HG02642 (cell line): ENCODE measurements around the gene ADCY3.

ENCODE experiments used
- ATAC-seq: cut with Tn5 transposase; IDR thresholded peaks from one replicate; pipeline ENCODE4 v1.9.1; 2021; ENCODE audit warnings: mild to moderate bottlenecking; ENCODE audit not compliant: unreplicated experiment, poor library complexity

ADCY3 gene

GRCh38 chr2:24908461-24908901 lies 11.6 kb downstream of the ADCY3 start:
- ATAC-seq, result no peak

GRCh38 chr2:24907116-24907515 lies 12.9 kb downstream of the ADCY3 start:
- no peak for ATAC-seq

- no peak for ATAC-seq
These were observed 13.6 kb downstream of the ADCY3 start for GRCh38 chr2:24906466-24906865.

GRCh38 chr2:24903161-24904103 lies 16.6 kb downstream of the ADCY3 start:
- ATAC-seq, result no peak

GRCh38 chr2:24899361-24899910 lies 20.6 kb downstream of the ADCY3 start:
- ATAC-seq, result no peak

GRCh38 chr2:24898122-24899109 lies 21.6 kb downstream of the ADCY3 start:
- no peak for ATAC-seq

- no peak for ATAC-seq
These were observed 25.3 kb downstream of the ADCY3 start for GRCh38 chr2:24894750-24895149.

GRCh38 chr2:24893934-24894333 lies 26.1 kb downstream of the ADCY3 start:
- no peak for ATAC-seq

- no peak for ATAC-seq
These were observed 27.1 kb downstream of the ADCY3 start for GRCh38 chr2:24892928-24893327.

- no peak for ATAC-seq
These were observed 28.8 kb downstream of the ADCY3 start for GRCh38 chr2:24891201-24891600.

GRCh38 chr2:24889221-24889620 lies 30.8 kb downstream of the ADCY3 start:
- no peak for ATAC-seq

- ATAC-seq, result no peak
These were observed 31.9 kb downstream of the ADCY3 start for GRCh38 chr2:24888177-24888576.

GRCh38 chr2:24887307-24887874 lies 32.6 kb downstream of the ADCY3 start:
- ATAC-seq, result no peak

- ATAC-seq, result no peak
These were observed 33.2 kb downstream of the ADCY3 start for GRCh38 chr2:24886691-24887304.

- ATAC-seq, result no peak
These were observed 33.9 kb downstream of the ADCY3 start for GRCh38 chr2:24886126-24886501.

- no peak for ATAC-seq
These were observed 34.6 kb downstream of the ADCY3 start for GRCh38 chr2:24885221-24886125.

- no peak for ATAC-seq
These were observed 36.1 kb downstream of the ADCY3 start for GRCh38 chr2:24883946-24884345.

- ATAC-seq, result no peak
These were observed 38.4 kb downstream of the ADCY3 start for GRCh38 chr2:24881623-24882022.

- no peak for ATAC-seq
These were observed 38.9 kb downstream of the ADCY3 start for GRCh38 chr2:24881158-24881557.
